Lower lobe of right lung (tissue), 2 donors: ENCODE measurements around the gene CD19. TPM values are rescaled to one million over a fixed set of nuclear protein-coding genes. Genes with fewer than 3 reads are reported as not detected.
"Not testable (repeated sequence)": the region's sequence is repeated elsewhere in the genome, so short reads cannot be mapped to it uniquely, and the experiment has no call there.

Experiments
- ATAC-seq, 2 donors: fragments of 200-7000 bp; cut with Tn5 transposase; one replicate each; pipeline ENCODE4 v1.9.1; 2020 to 2022; ENCODE audit warnings: mild to moderate bottlenecking in 2 of 2, moderate library complexity in 2 of 2
- DNase-seq: peaks from one replicate; pipeline ENCODE4 v3.0.0-alpha.2; 2020
- H3K27ac ChIP-seq: fragments of 200-600 bp; one replicate; pipeline ENCODE4 v1.8.0; 2022
- H3K27me3 ChIP-seq: fragments of 200-600 bp; one replicate; pipeline ENCODE4 v1.8.0; 2022; ENCODE audit warnings: low read depth
- H3K36me3 ChIP-seq: fragments of 200-600 bp; one replicate; pipeline ENCODE4 v1.8.0; 2022; ENCODE audit warnings: mild to moderate bottlenecking
- H3K4me1 ChIP-seq: fragments of 200-600 bp; one replicate; pipeline ENCODE4 v1.8.0; 2022
- H3K4me3 ChIP-seq: fragments of 200-600 bp; one replicate; pipeline ENCODE4 v1.8.0; 2022; ENCODE audit warnings: mild to moderate bottlenecking
- H3K9me3 ChIP-seq: fragments of 200-600 bp; one replicate; pipeline ENCODE4 v1.8.0; 2022
- CTCF ChIP-seq: fragments of 200-600 bp; IDR thresholded peaks from one replicate; pipeline ENCODE4 v1.8.0; 2022; ENCODE audit warnings: antibody characterized with exemption, mild to moderate bottlenecking
- intact Hi-C: fragments of 100-400 bp; cut with DNase I; formaldehyde crosslinking; loops from one replicate; pipeline ENCODE4 v1.11.0; 2022
- total RNA-seq: library from RNA; stranded (reverse); fragmentation: NEBNext Ultra II Directional; extraction: Animal tissue kit (Norgen Biotek cat#: 25700); gene quantifications from one replicate; pipeline ENCODE4 v1.2.1, GENCODE V29; 2021
- donor health status: DM: no; HTN: yes; CAD: no; lungs with severe emphysema.

The CD19 gene
- total RNA-seq, 1 donor from 2014 or later, result 0.21 TPM

- H3K4me1 ChIP-seq, result no peaks in the 10 kb centered on the region
- peaks cover 93% of the 10 kb centered on the region for H3K36me3 ChIP-seq
- H3K27ac ChIP-seq, result no peak overlapping the region
- intact Hi-C loops, result no loop called here
- ATAC-seq (no peak), DNase-seq (no peak)
- no peak overlapping the region for H3K4me3 ChIP-seq
- no peak for TF ChIP-seq CTCF
- no peaks in the 10 kb centered on the region for H3K27me3 ChIP-seq
- H3K9me3 ChIP-seq, result no peaks in the 10 kb centered on the region
Measured at GRCh38 chr16:28958216-28958615, 26.4 kb downstream of the CD19 start.

GRCh38 chr16:28958836-28959235 lies 27.1 kb downstream of the CD19 start:
- Histone ChIP-seq H3K27ac (no peak overlapping the region), H3K9me3 (no peaks in the 10 kb centered on the region), H3K27me3 (no peaks in the 10 kb centered on the region), H3K4me3 (no peak overlapping the region), H3K4me1 (no peaks in the 10 kb centered on the region), H3K36me3 (peaks cover 93% of the 10 kb centered on the region)
- intact Hi-C loops, result no loop called here
- DNase-seq (no peak), ATAC-seq (no peak)
- TF ChIP-seq CTCF, result no peak

GRCh38 chr16:28964072-28964471 lies 32.3 kb downstream of the CD19 start:
- ATAC-seq (no peak), DNase-seq (no peak)
- intact Hi-C loops, result no loop called here
- TF ChIP-seq CTCF, result no peak
- peaks cover 62% of the 10 kb centered on the region for H3K36me3 ChIP-seq
- no peak overlapping the region for H3K27ac ChIP-seq
- H3K4me3 ChIP-seq, result no peak overlapping the region
- H3K4me1 ChIP-seq, result no peaks in the 10 kb centered on the region
- H3K27me3 ChIP-seq, result no peaks in the 10 kb centered on the region
- H3K9me3 ChIP-seq, result no peaks in the 10 kb centered on the region

GRCh38 chr16:28964496-28964895 lies 32.7 kb downstream of the CD19 start:
- H3K9me3 ChIP-seq, result no peaks in the 10 kb centered on the region
- no peaks in the 10 kb centered on the region for H3K27me3 ChIP-seq
- no peak for DNase-seq
- peaks cover 57% of the 10 kb centered on the region for H3K36me3 ChIP-seq
- H3K27ac ChIP-seq, result no peak overlapping the region
- ATAC-seq, result no peak
- TF ChIP-seq CTCF, result no peak
- H3K4me1 ChIP-seq, result no peaks in the 10 kb centered on the region
- intact Hi-C loops, result no loop called here
- no peak overlapping the region for H3K4me3 ChIP-seq

- Histone ChIP-seq H3K36me3 (peaks cover 35% of the 10 kb centered on the region), H3K9me3 (no peaks in the 10 kb centered on the region), H3K27ac (no peak overlapping the region), H3K4me3 (no peak overlapping the region), H3K27me3 (no peaks in the 10 kb centered on the region), H3K4me1 (no peaks in the 10 kb centered on the region)
- no peak for TF ChIP-seq CTCF
- ATAC-seq (no peak), DNase-seq (no peak)
- intact Hi-C loops, result no loop called here
Measured at GRCh38 chr16:28967156-28967555, 35.4 kb downstream of the CD19 start.

- H3K9me3 ChIP-seq, ATAC-seq, intact Hi-C loops, H3K4me1 ChIP-seq, H3K27me3 ChIP-seq, DNase-seq, H3K27ac ChIP-seq, H3K4me3 ChIP-seq: not testable (repeated sequence)
- H3K36me3 ChIP-seq, result peaks cover 10% of the 10 kb centered on the region
Measured at GRCh38 chr16:28969696-28970095, 37.9 kb downstream of the CD19 start.
